Measurements from ENCODE around the gene PRKAG2.

The PRKAG2 gene

DNA sequence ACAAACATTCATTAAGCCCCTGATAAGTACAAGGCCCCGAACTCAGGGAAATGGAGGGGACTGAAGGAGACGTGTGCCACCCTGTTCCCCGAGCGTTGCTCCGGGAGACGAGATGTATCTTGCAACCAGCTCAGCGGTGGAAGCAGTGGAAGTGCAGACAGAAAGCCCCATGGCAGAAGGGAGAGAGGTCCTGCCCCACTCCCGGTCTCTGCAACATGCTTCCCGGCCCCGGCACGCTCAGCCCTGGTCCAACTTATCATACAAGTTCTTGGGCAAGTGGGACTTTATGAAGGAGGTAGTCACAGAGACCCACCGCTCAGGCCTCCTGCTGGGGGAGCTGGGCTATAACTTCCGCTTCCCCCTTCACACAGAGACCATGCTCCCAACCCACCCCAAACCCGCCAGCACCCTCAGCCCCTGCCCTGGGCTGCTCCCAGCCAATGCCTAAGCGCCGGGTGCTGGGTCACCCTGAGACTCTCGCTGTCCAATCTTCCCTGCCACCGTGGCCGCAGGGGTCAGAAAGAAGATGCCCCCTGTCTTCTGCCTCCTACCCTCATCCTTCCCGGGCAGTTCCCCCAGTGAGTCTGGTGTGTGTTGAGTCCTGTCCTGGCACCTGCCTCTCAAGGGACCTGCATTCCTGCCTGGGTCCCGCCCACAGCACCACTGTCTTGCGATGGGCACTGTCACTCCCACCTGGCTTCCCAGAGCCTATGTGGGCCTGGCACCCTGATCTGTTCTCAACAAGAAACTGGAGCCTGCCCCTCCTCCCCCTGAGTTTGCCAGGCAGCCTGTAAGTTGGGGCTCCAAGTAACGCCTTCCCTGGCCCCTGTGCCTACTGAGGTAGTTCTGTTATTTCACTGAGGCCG lies 157.7 kb downstream of the PRKAG2 start:
- DNase-seq: no peak

GRCh38 chr7:151717918-151718317 lies 159.0 kb downstream of the PRKAG2 start:
- DNase-seq: no peak

DNA sequence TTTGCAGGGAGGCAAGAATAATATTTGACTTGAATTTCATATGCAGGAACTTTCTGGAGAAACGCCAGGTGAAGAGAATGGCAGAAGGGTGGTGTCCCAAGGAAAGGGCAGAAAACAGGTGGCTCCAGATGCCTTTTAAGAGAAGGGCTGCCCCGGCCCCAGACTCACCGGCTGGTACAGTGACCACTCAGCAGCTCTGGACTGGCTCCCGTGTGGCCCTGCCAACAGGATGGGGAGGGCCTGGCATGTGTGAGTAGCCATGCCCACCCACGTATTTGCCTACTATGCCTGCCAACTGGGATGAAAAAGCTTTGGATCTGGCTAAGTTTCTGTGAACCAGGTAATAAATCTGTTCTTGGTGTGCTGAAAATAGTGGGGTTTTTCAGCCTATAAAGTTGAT lies 159.5 kb downstream of the PRKAG2 start:
- no peak for DNase-seq

DNA sequence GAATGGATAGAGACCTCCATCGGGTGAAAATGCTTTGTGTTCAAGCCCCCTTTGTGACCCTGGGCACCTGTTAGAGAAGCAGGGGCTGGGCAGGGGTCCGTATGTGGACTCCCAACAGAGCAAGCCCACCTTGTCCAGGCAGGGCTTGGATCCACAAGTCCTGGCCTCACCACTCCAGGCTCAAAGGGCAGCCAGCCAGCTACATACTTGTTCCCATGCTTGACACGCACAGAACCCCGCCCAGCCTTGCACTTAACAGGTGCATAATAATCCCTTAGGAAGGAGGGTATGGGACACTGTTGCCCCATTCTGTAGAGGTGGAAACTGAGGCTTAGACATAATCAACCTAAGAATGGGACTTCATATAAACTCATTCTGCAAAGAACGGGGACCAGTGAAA lies 160.6 kb downstream of the PRKAG2 start:
- DNase-seq: no peak

DNA sequence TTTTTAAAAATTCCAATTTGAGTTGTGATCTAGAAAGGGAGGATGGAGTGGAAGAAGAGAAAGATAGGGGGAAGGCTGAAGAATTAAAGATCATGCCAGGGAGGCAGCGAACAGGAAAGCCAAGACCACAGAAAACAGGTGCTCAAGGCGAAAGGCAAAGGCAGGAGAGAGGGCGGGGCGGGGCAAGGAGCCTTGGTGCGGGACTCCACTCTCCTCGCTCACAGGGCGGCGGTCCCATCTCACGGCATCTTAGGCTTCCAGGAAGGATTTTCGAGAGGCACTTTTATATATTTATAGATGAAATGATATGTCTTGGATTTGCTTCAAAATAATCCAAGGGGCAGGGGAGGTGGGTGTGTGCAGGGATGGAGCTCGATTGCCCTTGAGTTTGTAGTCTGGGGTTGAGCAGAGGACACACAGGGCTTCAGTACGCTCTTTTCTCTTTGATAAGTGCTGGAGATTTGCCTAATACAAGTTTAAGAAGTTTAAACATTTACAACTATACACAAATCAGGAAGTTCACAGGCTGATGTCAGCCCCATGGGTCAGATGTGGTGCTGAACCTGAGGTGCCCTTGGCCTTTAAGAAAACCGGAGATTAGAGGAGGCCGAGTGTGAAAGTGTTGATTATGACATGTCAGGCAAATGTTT lies 161.1 kb downstream of the PRKAG2 start:
- no peak for DNase-seq

DNA sequence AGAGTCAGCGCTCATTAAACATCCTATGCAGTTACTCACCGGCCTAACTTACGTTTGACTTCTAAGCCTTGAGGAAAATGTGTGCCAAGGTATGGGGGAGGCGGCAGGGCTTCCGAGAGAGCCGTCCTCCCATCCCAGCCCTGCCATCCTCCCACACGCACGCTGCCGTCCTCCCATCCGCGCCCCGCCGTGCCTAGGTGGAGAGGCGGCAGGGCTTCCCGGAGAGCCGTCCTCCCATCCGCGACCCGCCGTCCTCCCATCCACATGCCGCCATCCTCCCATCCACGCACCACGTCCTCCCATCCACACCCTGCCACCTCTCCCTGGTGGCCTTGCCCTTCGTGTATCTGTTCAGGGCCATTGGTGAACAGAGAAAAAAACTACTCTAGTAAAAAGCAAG lies 162.7 kb downstream of the PRKAG2 start:
- no peak for DNase-seq

GRCh38 chr7:151712810-151713125 lies 164.1 kb downstream of the PRKAG2 start:
- no peak for DNase-seq

- DNase-seq: no peak
Observed at GRCh38 chr7:151711906-151712809, 164.8 kb downstream of the PRKAG2 start.

- DNase-seq: no peak
Observed at GRCh38 chr7:151711435-151711872, 165.5 kb downstream of the PRKAG2 start.

GRCh38 chr7:151710646-151711434 lies 166.1 kb downstream of the PRKAG2 start:
- DNase-seq: no peak

DNA sequence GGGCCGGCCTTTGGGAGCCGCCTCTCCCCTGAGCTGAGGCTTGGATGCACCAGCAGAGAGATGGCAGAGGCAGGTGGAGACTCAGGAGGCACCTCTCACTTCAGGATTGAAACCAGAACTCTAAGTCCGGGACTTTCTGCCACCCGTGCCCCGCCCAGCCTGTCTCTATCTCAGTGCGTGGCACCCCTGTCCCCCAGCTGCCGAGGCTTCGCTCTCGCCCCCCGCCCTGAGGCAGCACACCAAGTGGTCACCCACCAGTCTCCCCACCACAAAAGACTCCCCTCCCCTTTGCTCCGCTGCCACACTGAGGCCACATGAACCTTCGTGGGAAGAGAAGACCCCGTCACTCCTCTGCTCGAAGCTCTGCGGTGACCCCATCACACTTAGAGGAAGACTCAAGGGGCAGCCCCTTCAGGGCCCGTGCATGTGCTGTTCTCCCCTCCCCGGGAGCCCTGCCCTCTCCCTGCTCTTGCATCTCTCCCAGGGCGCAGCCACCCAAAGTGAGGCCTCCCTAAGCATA lies 166.7 kb downstream of the PRKAG2 start:
- DNase-seq: no peak

DNA sequence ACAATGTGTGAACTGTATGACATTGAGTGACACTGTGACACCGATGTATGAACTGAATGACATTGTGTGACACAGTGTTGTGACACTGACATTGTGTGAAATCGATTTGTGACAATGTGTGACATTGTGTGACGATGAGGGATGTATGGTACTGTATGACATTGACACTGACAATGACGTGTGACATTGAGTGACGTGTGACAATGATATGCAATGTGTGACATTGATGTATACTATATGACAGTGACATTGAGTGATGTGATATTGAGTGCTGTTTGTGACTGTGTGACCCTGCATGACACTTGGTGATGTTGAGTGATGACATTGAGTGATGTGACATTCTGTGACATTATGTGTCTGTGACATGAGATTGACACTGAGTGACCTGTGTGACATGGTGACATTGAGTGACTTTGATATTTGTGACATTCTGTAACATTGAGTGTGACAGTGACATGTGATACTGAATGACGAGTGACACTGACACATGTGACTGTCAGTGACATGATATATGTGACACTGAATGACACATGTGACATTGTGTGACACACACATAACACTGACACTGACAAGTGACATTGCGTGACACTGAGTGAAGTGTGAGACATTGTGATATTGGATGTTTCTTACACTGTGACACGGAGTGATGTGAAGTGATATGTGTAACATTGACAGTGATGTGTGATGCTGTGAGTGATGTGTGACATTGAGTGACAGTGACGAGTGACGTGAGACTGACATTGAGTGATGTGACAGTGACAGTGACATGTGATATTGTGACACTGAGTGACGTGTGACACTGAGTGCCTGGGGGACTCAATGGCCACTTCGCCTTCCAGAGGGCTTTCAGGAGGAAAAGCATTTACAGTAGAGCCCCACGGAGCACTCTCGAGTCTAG lies 167.5 kb downstream of the PRKAG2 start:
- DNase-seq: no peak

- DNase-seq: no peak
Observed at GRCh38 chr7:151708610-151709009, 168.3 kb downstream of the PRKAG2 start.

- DNase-seq: no peak
Observed at GRCh38 chr7:151707757-151708156, 169.2 kb downstream of the PRKAG2 start.

DNA sequence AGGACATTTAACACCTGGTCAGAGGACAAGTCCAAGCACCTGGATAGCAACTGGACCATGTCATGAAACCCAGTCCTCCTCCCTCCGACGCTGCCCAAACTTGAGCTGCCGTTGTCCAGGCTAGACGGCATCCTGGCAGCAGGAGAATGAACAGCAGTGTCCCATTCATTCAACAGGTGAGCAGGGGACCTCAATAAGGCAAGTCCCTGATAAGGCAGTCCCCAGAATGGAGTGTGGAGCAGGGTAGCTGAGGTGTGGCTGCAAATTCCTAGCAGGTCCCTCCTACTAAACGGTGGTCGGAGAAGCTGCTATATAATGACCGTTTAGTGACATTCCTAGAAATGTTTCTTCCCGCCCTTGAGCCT lies 169.8 kb downstream of the PRKAG2 start:
- DNase-seq: no peak

- DNase-seq: no peak
Observed at GRCh38 chr7:151706277-151707104, 170.4 kb downstream of the PRKAG2 start.

GRCh38 chr7:151705636-151706276 lies 171.2 kb downstream of the PRKAG2 start:
- DNase-seq: no peak

- DNase-seq: no peak
Observed at GRCh38 chr7:151704960-151705635, 171.8 kb downstream of the PRKAG2 start.

DNA sequence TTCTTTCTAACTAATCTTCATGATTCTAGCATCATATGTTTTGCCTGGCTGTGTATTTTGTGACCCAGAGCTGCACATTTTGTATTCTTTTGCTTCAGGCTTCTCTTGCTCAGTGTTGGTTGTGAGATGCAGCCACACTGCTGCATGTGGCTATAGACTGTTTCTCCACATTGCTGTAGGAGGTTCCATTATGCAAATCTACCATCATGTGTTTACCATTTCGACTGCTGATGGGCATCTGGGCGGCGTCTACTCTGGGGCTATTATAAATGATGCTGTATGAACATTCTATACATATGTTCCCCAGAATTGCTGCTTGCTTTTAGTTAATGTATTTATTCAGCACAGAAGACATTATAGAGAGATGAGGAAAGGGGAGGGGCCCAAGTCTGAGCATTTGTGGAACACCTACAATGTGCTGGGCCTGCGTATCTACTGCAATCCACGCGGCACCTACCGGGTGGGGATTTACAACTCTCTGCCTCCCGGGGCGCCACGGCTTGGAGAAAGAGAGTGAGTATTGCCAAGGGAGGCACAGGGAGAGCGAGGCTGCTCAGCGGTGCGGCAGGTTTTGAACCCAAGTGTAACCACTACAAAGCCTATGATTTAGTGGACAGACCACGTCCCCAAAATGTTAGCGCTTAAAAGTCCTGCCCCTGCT lies 172.5 kb downstream of the PRKAG2 start:
- DNase-seq: no peak
